ENCODE measurements around the gene LSAMP. TPM values are rescaled to one million over a fixed set of nuclear protein-coding genes. Genes with fewer than 3 reads are reported as not detected.
A peak's percentile ranks its signal among the peaks of the same experiment; 100 is the strongest.

Gene LSAMP
- total RNA-seq, 1 experiment from 2014 or later, result 10.1 TPM

- intact Hi-C loops (cut with micrococcal nuclease; ENCODE audit: unreplicated experiment), result no loop called here
- H3K27me3 ChIP-seq (replicated peaks; ENCODE audit: insufficient read depth, low read depth, low read length, poor library complexity), result no peaks in the 10 kb centered on the region
- H3K4me3 ChIP-seq (ENCODE audit: low read depth, low read length, poor library complexity, severe bottlenecking), result no peak overlapping the region
- POLR2A ChIA-PET (ENCODE audit: low non-redundant PET), result no interaction called here
- CTCF ChIA-PET, result no interaction called here
- H3K36me3 ChIP-seq (ENCODE audit: insufficient read depth, low read length, poor library complexity, severe bottlenecking), result no peaks in the 10 kb centered on the region
- DNase-seq (ENCODE audit: low spot score), result no peak
- no peaks in the 10 kb centered on the region for H3K4me1 ChIP-seq (ENCODE audit: insufficient read depth, low read length, poor library complexity, severe bottlenecking)
- no peak for TF ChIP-seq CTCF (conservative IDR thresholded peaks at IDR 0.05; ENCODE audit: low read depth, low read length)
- no peak for TF ChIP-seq EZH2 (IDR thresholded peaks at IDR 0.05; ENCODE audit: borderline replicate concordance, low read depth, low read length, poor library complexity, severe bottlenecking)
- no TSS peak for BruUV-seq (replicated peaks)
- H3K27ac ChIP-seq (ENCODE audit: low read depth, low read length, poor library complexity, severe bottlenecking), result no peak overlapping the region
- no peaks in the 10 kb centered on the region for H3K9me3 ChIP-seq (ENCODE audit: low read depth, low read length, poor library complexity, severe bottlenecking)
These were observed 56.4 kb downstream of the LSAMP start for GRCh38 chr3:116388867-116389385.

GRCh38 chr3:116386168-116386567, 59.1 kb downstream of the LSAMP start:
- Histone ChIP-seq H3K9me3 (ENCODE audit: low read depth, low read length, poor library complexity, severe bottlenecking) (no peaks in the 10 kb centered on the region), H3K27ac (ENCODE audit: low read depth, low read length, poor library complexity, severe bottlenecking) (no peak overlapping the region), H3K4me1 (ENCODE audit: insufficient read depth, low read length, poor library complexity, severe bottlenecking) (no peaks in the 10 kb centered on the region), H3K27me3 (replicated peaks; ENCODE audit: insufficient read depth, low read depth, low read length, poor library complexity) (no peaks in the 10 kb centered on the region), H3K36me3 (ENCODE audit: insufficient read depth, low read length, poor library complexity, severe bottlenecking) (no peaks in the 10 kb centered on the region), H3K4me3 (ENCODE audit: low read depth, low read length, poor library complexity, severe bottlenecking) (no peak overlapping the region)
- POLR2A ChIA-PET (ENCODE audit: low non-redundant PET), result no interaction called here
- TF ChIP-seq EZH2 (IDR thresholded peaks at IDR 0.05; ENCODE audit: borderline replicate concordance, low read depth, low read length, poor library complexity, severe bottlenecking), result no peak
- peak; percentile 20; the same call in 1 of the 2 replicates for TF ChIP-seq CTCF (conservative IDR thresholded peaks at IDR 0.05; ENCODE audit: low read depth, low read length)
- no TSS peak for BruUV-seq (replicated peaks)
- intact Hi-C loops (cut with micrococcal nuclease; ENCODE audit: unreplicated experiment), result no loop called here
- no peak for DNase-seq (ENCODE audit: low spot score)
- CTCF ChIA-PET, result no interaction called here

GRCh38 chr3:116384717-116385116, 60.6 kb downstream of the LSAMP start:
- no peak overlapping the region for H3K27ac ChIP-seq (ENCODE audit: low read depth, low read length, poor library complexity, severe bottlenecking)
- H3K9me3 ChIP-seq (ENCODE audit: low read depth, low read length, poor library complexity, severe bottlenecking), result no peaks in the 10 kb centered on the region
- BruUV-seq (replicated peaks), result no TSS peak
- no peaks in the 10 kb centered on the region for H3K27me3 ChIP-seq (replicated peaks; ENCODE audit: insufficient read depth, low read depth, low read length, poor library complexity)
- no peak for DNase-seq (ENCODE audit: low spot score)
- TF ChIP-seq EZH2 (IDR thresholded peaks at IDR 0.05; ENCODE audit: borderline replicate concordance, low read depth, low read length, poor library complexity, severe bottlenecking) (no peak), CTCF (conservative IDR thresholded peaks at IDR 0.05; ENCODE audit: low read depth, low read length) (no peak)
- no peaks in the 10 kb centered on the region for H3K4me1 ChIP-seq (ENCODE audit: insufficient read depth, low read length, poor library complexity, severe bottlenecking)
- no peak overlapping the region for H3K4me3 ChIP-seq (ENCODE audit: low read depth, low read length, poor library complexity, severe bottlenecking)
- no peaks in the 10 kb centered on the region for H3K36me3 ChIP-seq (ENCODE audit: insufficient read depth, low read length, poor library complexity, severe bottlenecking)
- ChIA-PET CTCF (interaction anchor here (0.7 kb wide), 1 partner anchor 386 kb away, joined by 6 read pairs; no protein-coding TSS in a partner anchor), POLR2A (ENCODE audit: low non-redundant PET) (no interaction called here)
- intact Hi-C loops (cut with micrococcal nuclease; ENCODE audit: unreplicated experiment), result no loop called here

Measured in A673 (cell line).